Peyer's patch (tissue), 4 donors: ENCODE measurements around the gene PGA3.

ENCODE experiments used
- POLR2A ChIP-seq, 2 donors: fragments of 450-650 bp; IDR thresholded peaks; one replicate each; pipeline ENCODE4 v1.5.1; 2017; ENCODE audit warnings: antibody characterized with exemption in 2 of 2, mild to moderate bottlenecking in 2 of 2, moderate library complexity in 2 of 2
- TF ChIP-seq, protein P1 (sequence below), 6 experiments: fragments of 450-650 bp in 4 of 6; fragments of 200-600 bp in 2 of 6; sonication (generic) in 1 of 6; IDR thresholded peaks; one replicate each; pipeline ENCODE4 v1.5.1; 2017 to 2019; ENCODE audit warnings: antibody characterized with exemption in 6 of 6, mild to moderate bottlenecking in 3 of 6, moderate library complexity in 1 of 6

DNA sequence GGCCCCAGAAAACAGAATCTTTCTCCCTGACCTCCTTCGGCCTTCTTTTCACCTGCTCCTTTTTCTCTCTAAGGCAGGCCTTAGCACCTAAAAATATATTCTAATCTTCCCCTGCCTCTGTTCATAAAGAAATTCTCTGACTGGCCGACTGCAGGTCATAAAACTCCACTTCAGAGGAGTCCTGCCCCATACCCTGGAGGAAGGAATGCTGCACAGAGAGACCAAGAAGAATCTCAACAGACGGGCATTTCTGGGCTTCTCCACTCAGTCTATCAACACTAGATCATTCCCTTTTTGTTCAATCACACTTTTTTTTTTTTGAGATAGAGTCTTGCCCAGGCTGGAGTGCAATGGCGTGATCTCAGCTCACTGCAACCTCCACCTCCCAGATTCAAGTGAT lies 19.7 kb upstream of the PGA3 start:
- TF ChIP-seq, protein P1, sequence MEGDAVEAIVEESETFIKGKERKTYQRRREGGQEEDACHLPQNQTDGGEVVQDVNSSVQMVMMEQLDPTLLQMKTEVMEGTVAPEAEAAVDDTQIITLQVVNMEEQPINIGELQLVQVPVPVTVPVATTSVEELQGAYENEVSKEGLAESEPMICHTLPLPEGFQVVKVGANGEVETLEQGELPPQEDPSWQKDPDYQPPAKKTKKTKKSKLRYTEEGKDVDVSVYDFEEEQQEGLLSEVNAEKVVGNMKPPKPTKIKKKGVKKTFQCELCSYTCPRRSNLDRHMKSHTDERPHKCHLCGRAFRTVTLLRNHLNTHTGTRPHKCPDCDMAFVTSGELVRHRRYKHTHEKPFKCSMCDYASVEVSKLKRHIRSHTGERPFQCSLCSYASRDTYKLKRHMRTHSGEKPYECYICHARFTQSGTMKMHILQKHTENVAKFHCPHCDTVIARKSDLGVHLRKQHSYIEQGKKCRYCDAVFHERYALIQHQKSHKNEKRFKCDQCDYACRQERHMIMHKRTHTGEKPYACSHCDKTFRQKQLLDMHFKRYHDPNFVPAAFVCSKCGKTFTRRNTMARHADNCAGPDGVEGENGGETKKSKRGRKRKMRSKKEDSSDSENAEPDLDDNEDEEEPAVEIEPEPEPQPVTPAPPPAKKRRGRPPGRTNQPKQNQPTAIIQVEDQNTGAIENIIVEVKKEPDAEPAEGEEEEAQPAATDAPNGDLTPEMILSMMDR (IDR thresholded peaks at IDR 0.05) = no peak
- TF ChIP-seq POLR2A (IDR thresholded peaks at IDR 0.05) = no peak
